Measurements from ENCODE around the gene NR1I3.

Gene NR1I3

GRCh38 chr1:161198897-161199431 is 39.0 kb downstream of the NR1I3 start, which contains the start of gene ADAMTS4:
ADAMTS4 (minus strand) TSS chr1:161199054; CDS start chr1:161198627, 427 bp downstream.
- Mint-ChIP-seq H3K36me3 (ENCODE audit: low read depth) (peaks cover 15% of the 10 kb centered on the region), H3K27ac (peak within 1 kb of the TSS; percentile 96), H3K9me3 (no peaks in the 10 kb centered on the region), H3K4me3 (no peak within 1 kb of the TSS), H3K4me1 (ENCODE audit: low read depth) (peaks cover 47% of the 10 kb centered on the region), H3K27me3 (no peaks in the 10 kb centered on the region)
- no peak for DNase-seq

- Mint-ChIP-seq H3K9me3 (no peaks in the 10 kb centered on the region), H3K4me3 (no peak overlapping the region), H3K4me1 (ENCODE audit: low read depth) (peaks cover 41% of the 10 kb centered on the region), H3K36me3 (ENCODE audit: low read depth) (peaks cover 9% of the 10 kb centered on the region), H3K27ac (no peak overlapping the region), H3K27me3 (no peaks in the 10 kb centered on the region)
- no peak for DNase-seq
These were observed 39.7 kb downstream of the NR1I3 start for GRCh38 chr1:161198194-161198896.

- H3K4me1 Mint-ChIP-seq (ENCODE audit: low read depth) = peaks cover 42% of the 10 kb centered on the region
These were observed 40.3 kb downstream of the NR1I3 start for GRCh38 chr1:161197560-161198193.

GRCh38 chr1:161196521-161197451 is 41.2 kb downstream of the NR1I3 start:
- Mint-ChIP-seq H3K27ac (peak overlapping the region; percentile 51), H3K9me3 (no peaks in the 10 kb centered on the region), H3K4me3 (no peak overlapping the region), H3K27me3 (no peaks in the 10 kb centered on the region), H3K4me1 (ENCODE audit: low read depth) (peaks cover 42% of the 10 kb centered on the region), H3K36me3 (ENCODE audit: low read depth) (no peaks in the 10 kb centered on the region)
- DNase-seq = no peak

More at GRCh38 chr1:161197560-161198193, 40.3 kb downstream of the NR1I3 start:
- H3K36me3 Mint-ChIP-seq (ENCODE audit: low read depth) = peaks cover 6% of the 10 kb centered on the region
- no peak for DNase-seq
- no peak overlapping the region for H3K4me3 Mint-ChIP-seq
- H3K27ac Mint-ChIP-seq = no peak overlapping the region
- no peaks in the 10 kb centered on the region for H3K9me3 Mint-ChIP-seq
- H3K27me3 Mint-ChIP-seq = no peaks in the 10 kb centered on the region

DNA sequence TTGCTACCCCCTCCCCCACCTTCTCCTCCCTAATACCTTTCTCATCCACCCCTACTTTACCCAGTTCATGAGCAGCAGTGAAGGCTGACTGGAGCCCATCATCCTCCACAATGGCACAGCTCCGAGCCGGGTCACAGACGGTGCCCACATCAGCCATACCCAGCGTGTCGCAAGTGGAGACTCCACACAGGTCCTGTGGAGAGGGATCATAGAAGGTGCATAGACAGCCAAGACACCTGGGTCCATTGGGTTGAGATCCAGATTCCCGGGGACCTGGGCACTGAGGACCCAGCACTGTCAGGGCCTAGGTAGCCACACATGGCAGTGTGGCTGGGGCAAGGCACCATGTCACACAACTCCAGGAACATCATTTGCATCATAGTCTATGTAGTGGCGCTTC is 41.9 kb downstream of the NR1I3 start:
- Mint-ChIP-seq H3K27me3 (no peaks in the 10 kb centered on the region), H3K4me1 (ENCODE audit: low read depth) (peaks cover 35% of the 10 kb centered on the region), H3K9me3 (no peaks in the 10 kb centered on the region), H3K36me3 (ENCODE audit: low read depth) (no peaks in the 10 kb centered on the region), H3K4me3 (no peak overlapping the region), H3K27ac (no peak overlapping the region)
- no peak for DNase-seq

GRCh38 chr1:161195171-161195570 is 42.8 kb downstream of the NR1I3 start:
- Mint-ChIP-seq H3K27me3 (no peaks in the 10 kb centered on the region), H3K36me3 (ENCODE audit: low read depth) (no peaks in the 10 kb centered on the region), H3K4me3 (no peak overlapping the region), H3K4me1 (ENCODE audit: low read depth) (peaks cover 26% of the 10 kb centered on the region), H3K9me3 (no peaks in the 10 kb centered on the region), H3K27ac (peak overlapping the region; percentile 82)
- DNase-seq = no peak

GRCh38 chr1:161193561-161194235 is 44.3 kb downstream of the NR1I3 start:
- H3K36me3 Mint-ChIP-seq (ENCODE audit: low read depth) = no peaks in the 10 kb centered on the region
- H3K9me3 Mint-ChIP-seq = no peaks in the 10 kb centered on the region
- DNase-seq = no peak
- peaks cover 28% of the 10 kb centered on the region for H3K4me1 Mint-ChIP-seq (ENCODE audit: low read depth)
- H3K4me3 Mint-ChIP-seq = no peak overlapping the region
- no peaks in the 10 kb centered on the region for H3K27me3 Mint-ChIP-seq
- H3K27ac Mint-ChIP-seq = no peak overlapping the region

GRCh38 chr1:161192476-161193465 is 45.2 kb downstream of the NR1I3 start:
- peaks cover 32% of the 10 kb centered on the region for H3K4me1 Mint-ChIP-seq (ENCODE audit: low read depth)
- no peak overlapping the region for H3K4me3 Mint-ChIP-seq
- H3K27ac Mint-ChIP-seq = peak overlapping the region; percentile 64
- H3K9me3 Mint-ChIP-seq = no peaks in the 10 kb centered on the region
- no peaks in the 10 kb centered on the region for H3K27me3 Mint-ChIP-seq
- H3K36me3 Mint-ChIP-seq (ENCODE audit: low read depth) = no peaks in the 10 kb centered on the region
- peak; percentile 72 for DNase-seq

- Mint-ChIP-seq H3K4me1 (ENCODE audit: low read depth) (peaks cover 40% of the 10 kb centered on the region), H3K27ac (no peak overlapping the region), H3K9me3 (no peaks in the 10 kb centered on the region), H3K4me3 (no peak overlapping the region), H3K27me3 (no peaks in the 10 kb centered on the region), H3K36me3 (ENCODE audit: low read depth) (no peaks in the 10 kb centered on the region)
- no peak for DNase-seq
These were observed 46.0 kb downstream of the NR1I3 start for GRCh38 chr1:161191971-161192370.

DNA sequence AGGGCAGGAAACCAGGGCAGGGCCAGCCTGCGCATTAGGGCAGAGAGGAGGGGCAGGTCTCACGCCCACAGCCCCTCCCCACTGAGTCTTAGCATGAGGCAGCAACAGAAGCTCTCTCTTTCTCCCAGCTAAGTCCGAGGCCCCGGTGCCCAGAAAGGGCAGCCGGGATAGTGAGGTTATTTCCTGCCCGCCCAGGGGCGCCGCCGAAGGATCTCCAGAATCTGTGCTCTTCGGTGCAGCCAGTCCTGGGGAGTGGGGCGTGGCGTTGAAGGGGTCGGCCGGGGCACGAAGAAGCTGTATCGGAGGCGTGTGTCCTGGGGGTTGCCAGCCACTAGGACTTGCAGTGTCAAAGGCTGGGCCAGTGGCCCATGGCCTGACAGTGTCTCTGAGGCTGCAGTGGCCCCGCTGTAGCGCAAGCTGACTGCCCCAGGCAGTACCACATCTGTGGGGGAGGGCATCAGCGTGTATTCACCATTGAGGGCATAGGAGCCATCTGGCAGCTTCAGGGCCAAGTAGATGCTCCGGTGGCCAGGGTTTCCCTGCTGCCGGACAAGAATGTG is 47.0 kb downstream of the NR1I3 start:
- Mint-ChIP-seq H3K27me3 (no peaks in the 10 kb centered on the region), H3K9me3 (peaks cover under 1% of the 10 kb centered on the region), H3K27ac (no peak overlapping the region), H3K36me3 (ENCODE audit: low read depth) (no peaks in the 10 kb centered on the region), H3K4me1 (ENCODE audit: low read depth) (peaks cover 50% of the 10 kb centered on the region), H3K4me3 (no peak overlapping the region)
- no peak for DNase-seq

- peak overlapping the region; percentile 35 for H3K27ac Mint-ChIP-seq
- no peak for DNase-seq
- peaks cover 56% of the 10 kb centered on the region for H3K4me1 Mint-ChIP-seq (ENCODE audit: low read depth)
These were observed 49.0 kb downstream of the NR1I3 start for GRCh38 chr1:161189036-161189435.

GRCh38 chr1:161188381-161188780 is 49.6 kb downstream of the NR1I3 start:
- H3K27ac Mint-ChIP-seq = peak overlapping the region; percentile 75
- no peak overlapping the region for H3K4me3 Mint-ChIP-seq
- peaks cover 63% of the 10 kb centered on the region for H3K4me1 Mint-ChIP-seq (ENCODE audit: low read depth)
- no peak for DNase-seq
- no peaks in the 10 kb centered on the region for H3K36me3 Mint-ChIP-seq (ENCODE audit: low read depth)
- no peaks in the 10 kb centered on the region for H3K27me3 Mint-ChIP-seq
- H3K9me3 Mint-ChIP-seq = peaks cover 3% of the 10 kb centered on the region

More at GRCh38 chr1:161189036-161189435, 49.0 kb downstream of the NR1I3 start:
- no peaks in the 10 kb centered on the region for H3K27me3 Mint-ChIP-seq
- no peaks in the 10 kb centered on the region for H3K36me3 Mint-ChIP-seq (ENCODE audit: low read depth)
- peaks cover 3% of the 10 kb centered on the region for H3K9me3 Mint-ChIP-seq
- H3K4me3 Mint-ChIP-seq = no peak overlapping the region

DNA sequence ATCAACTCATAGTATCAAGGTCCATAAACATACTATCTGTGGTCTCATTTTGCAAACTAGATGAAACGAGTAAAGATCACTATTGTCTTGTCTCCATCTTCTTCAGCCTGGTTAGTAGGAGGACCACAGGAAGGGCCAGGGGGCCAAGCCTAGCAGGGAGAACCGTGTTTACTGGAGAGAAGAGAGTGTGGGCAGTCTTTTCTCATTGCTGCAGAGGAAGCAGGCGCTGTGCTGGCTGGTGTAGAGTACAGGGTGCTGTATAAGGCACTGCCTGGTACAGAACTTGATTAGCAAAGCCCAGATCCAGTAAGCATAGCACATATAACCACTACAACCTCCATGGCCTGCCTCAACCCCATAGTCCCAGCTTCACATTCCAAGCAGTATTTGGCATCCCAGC is 50.7 kb downstream of the NR1I3 start:
- Mint-ChIP-seq H3K36me3 (ENCODE audit: low read depth) (no peaks in the 10 kb centered on the region), H3K4me1 (ENCODE audit: low read depth) (peaks cover 62% of the 10 kb centered on the region), H3K27me3 (no peaks in the 10 kb centered on the region), H3K27ac (peak overlapping the region; percentile 96), H3K4me3 (no peak overlapping the region), H3K9me3 (peaks cover 3% of the 10 kb centered on the region)
- no peak for DNase-seq
